Measurements from ENCODE around the gene AQP5. TPM values are rescaled to one million over a fixed set of nuclear protein-coding genes. Genes with fewer than 3 reads are reported as not detected.

The AQP5 gene
- total RNA-seq, 2 experiments from 2014 or later, result not detected

Other genes starting within 250 kb of the AQP5 start
- gene TMBIM6, start 220.3 kb upstream of the AQP5 start, total RNA-seq, result 100 to 1,000 TPM; 420 TPM
- gene NCKAP5L, start 133.5 kb upstream of the AQP5 start, total RNA-seq, result 1 to 10 TPM; 7.2 to 7.7 TPM
- 1 to 10 TPM; 7.3 to 7.4 TPM for gene BCDIN3D, start 118.8 kb upstream of the AQP5 start, total RNA-seq
- gene FAIM2, start 58.0 kb upstream of the AQP5 start, total RNA-seq, result under 1 TPM; 0.23 to 0.55 TPM
- gene AQP2, start 11.1 kb upstream of the AQP5 start, total RNA-seq, result not detected
- not detected for gene AQP6, start 11.1 kb downstream of the AQP5 start, total RNA-seq
- gene RACGAP1, start 63.6 kb downstream of the AQP5 start, total RNA-seq, result 100 to 1,000 TPM; 185 to 200 TPM
- 10 to 100 TPM; 25.4 to 27.9 TPM for gene ASIC1, start 95.7 kb downstream of the AQP5 start, total RNA-seq
- 10 to 100 TPM; 72.3 to 78.1 TPM for gene SMARCD1, start 123.5 kb downstream of the AQP5 start, total RNA-seq
- gene GPD1, start 142.1 kb downstream of the AQP5 start, total RNA-seq, result under 1 TPM; 0.23 to 0.82 TPM
- 10 to 100 TPM; 50.0 to 51.6 TPM for gene COX14, start 150.4 kb downstream of the AQP5 start, total RNA-seq
- 10 to 100 TPM; 38.7 to 40.6 TPM for gene CERS5, start 205.5 kb downstream of the AQP5 start, total RNA-seq

Measured in activated CD8-positive, alpha-beta T cell treated with anti-CD3 and anti-CD28 coated beads, Interleukin-2, amount 10 ng/mL, durations not matched to agents 7 days and 5 days (primary cell).